ENCODE results near the gene SYNJ2BP.
"Not testable (repeated sequence)": the region's sequence is repeated elsewhere in the genome, so short reads cannot be mapped to it uniquely, and the experiment has no call there.

GRCh38 chr14:70406216-70406615, 10.7 kb downstream of the SYNJ2BP start:
- TF ChIP-seq, protein P1, sequence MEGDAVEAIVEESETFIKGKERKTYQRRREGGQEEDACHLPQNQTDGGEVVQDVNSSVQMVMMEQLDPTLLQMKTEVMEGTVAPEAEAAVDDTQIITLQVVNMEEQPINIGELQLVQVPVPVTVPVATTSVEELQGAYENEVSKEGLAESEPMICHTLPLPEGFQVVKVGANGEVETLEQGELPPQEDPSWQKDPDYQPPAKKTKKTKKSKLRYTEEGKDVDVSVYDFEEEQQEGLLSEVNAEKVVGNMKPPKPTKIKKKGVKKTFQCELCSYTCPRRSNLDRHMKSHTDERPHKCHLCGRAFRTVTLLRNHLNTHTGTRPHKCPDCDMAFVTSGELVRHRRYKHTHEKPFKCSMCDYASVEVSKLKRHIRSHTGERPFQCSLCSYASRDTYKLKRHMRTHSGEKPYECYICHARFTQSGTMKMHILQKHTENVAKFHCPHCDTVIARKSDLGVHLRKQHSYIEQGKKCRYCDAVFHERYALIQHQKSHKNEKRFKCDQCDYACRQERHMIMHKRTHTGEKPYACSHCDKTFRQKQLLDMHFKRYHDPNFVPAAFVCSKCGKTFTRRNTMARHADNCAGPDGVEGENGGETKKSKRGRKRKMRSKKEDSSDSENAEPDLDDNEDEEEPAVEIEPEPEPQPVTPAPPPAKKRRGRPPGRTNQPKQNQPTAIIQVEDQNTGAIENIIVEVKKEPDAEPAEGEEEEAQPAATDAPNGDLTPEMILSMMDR (IDR thresholded peaks at IDR 0.05) = not testable (repeated sequence)
- not testable (repeated sequence) for TF ChIP-seq POLR2A (IDR thresholded peaks at IDR 0.05)

All from thyroid gland (tissue), 4 donors.